Subcutaneous abdominal adipose tissue (tissue), 5 donors: Measurements from ENCODE around the gene PSMA4.
"Not testable (repeated sequence)": the region's sequence is repeated elsewhere in the genome, so short reads cannot be mapped to it uniquely, and the experiment has no call there.

Experiments used
- H3K27ac ChIP-seq: one replicate; pipeline ENCODE4 v1.7.0; 2013; ENCODE audit warnings: low read depth, mild to moderate bottlenecking, inconsistent platforms, low read length, moderate library complexity
- H3K27me3 ChIP-seq, 5 donors: one replicate each; pipeline ENCODE4 v1.7.0; 2013; ENCODE audit warnings: low read length in 5 of 5, inconsistent platforms in 1 of 5; ENCODE audit not compliant: control insufficient read depth in 5 of 5, insufficient read depth in 4 of 5
- H3K36me3 ChIP-seq, 5 donors: one replicate each; pipeline ENCODE4 v1.7.0; 2013; ENCODE audit warnings: low read length in 5 of 5; ENCODE audit not compliant: control insufficient read depth in 5 of 5, insufficient read depth in 5 of 5
- H3K4me1 ChIP-seq, 5 donors: one replicate each; pipeline ENCODE4 v1.7.0; 2013; ENCODE audit warnings: low read length in 5 of 5, mild to moderate bottlenecking in 3 of 5, moderate library complexity in 1 of 5; ENCODE audit not compliant: control insufficient read depth in 5 of 5, insufficient read depth in 5 of 5
- H3K4me3 ChIP-seq, 5 donors: one replicate each; pipeline ENCODE4 v1.7.0; 2013; ENCODE audit warnings: low read length in 5 of 5, low read depth in 1 of 5
- H3K9ac ChIP-seq, 5 donors: one replicate each; pipeline ENCODE4 v1.7.0; 2013; ENCODE audit warnings: low read length in 5 of 5, mild to moderate bottlenecking in 4 of 5, moderate library complexity in 3 of 5
- H3K9me3 ChIP-seq, 5 donors: one replicate each; pipeline ENCODE4 v1.7.0; 2013; ENCODE audit warnings: low read length in 5 of 5; ENCODE audit not compliant: control insufficient read depth in 5 of 5
- donor health status: healthy.
- donor health status: healthy.
- donor health status: healthy.
- donor health status: healthy.
- donor health status: healthy.

The PSMA4 gene

DNA sequence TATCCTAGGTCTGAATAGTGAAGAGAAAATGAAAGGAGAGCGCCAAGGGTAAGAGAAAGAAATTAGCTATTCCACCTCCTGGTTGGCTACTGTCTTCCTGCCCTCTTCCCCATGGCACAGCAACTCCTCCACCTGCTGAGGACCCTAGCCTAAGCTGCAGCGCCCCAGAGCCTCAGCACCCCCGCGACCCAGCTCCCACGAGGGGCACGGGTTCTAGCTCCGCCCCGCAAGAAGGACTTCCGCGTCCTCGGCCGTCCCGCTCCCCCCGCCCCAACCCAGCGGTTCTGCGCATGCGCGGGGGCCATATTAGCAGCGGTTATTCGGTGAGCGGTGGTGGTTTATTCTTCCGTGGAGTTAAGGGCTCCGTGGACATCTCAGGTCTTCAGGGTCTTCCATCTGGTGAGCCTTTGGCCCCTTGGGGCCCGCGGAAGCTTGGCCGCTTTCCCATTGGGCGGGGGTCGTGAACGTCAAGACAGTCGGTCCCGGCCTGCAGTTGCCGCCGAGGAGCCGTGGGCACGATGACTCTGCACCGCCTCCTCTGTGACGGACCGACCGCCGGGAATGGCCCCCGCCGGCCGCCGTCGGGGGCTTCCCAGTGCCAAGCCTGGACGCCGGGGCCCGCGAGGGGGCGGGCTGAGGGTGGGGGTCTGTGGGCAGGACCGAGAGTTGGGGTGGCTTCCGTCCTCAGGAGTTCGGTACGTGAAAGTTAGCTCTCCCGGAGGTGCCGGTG is at the start of gene PSMA4:
TSS of gene PSMA4 (plus strand) at position 304 of the 730 bp plus-strand sequence. CDS start 1,484 bp downstream, outside the sequence.
- peak within 1 kb of the TSS; percentile 91 to 99 (median 96) for H3K9ac ChIP-seq
- peak within 1 kb of the TSS; percentile 81 to 98 (median 96) for H3K4me3 ChIP-seq
- peak within 1 kb of the TSS; percentile 97 for H3K27ac ChIP-seq
- no peaks in the 10 kb centered on the region for H3K27me3 ChIP-seq
- peaks cover 11 to 26% (median 16%) of the 10 kb centered on the region in 5 donors for H3K36me3 ChIP-seq
- H3K4me1 ChIP-seq: peaks cover 4 to 27% (median 24%) of the 10 kb centered on the region in 5 donors
- no peaks in the 10 kb centered on the region for H3K9me3 ChIP-seq

DNA sequence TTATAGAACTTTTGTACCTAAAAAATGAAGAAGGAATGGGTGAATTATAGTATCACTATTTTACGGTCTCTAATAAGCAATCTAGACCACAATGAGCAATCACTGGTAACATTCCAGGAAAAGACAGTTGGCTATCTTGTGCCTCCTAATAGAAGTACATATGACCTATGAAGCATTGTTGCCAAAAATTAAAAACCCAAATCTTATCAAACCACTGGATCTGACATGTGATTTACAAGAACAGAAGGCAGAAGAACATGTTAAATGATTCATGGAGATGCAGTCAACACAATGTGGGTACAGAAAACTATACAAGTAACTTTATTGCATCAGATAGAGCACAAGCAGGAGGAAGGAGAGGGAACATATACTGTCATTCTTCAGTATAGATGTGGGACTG is 47.4 kb upstream of the PSMA4 start:
- Histone ChIP-seq H3K36me3 (peaks cover 53 to 80% (median 69%) of the 10 kb centered on the region in 5 donors), H3K9me3 (no peaks in the 10 kb centered on the region), H3K27ac (no peak overlapping the region), H3K4me1 (peaks cover 0 to 5% (median 4%) of the 10 kb centered on the region in 5 donors), H3K27me3 (no peaks in the 10 kb centered on the region), H3K4me3 (no peak overlapping the region), H3K9ac (no peak overlapping the region)

DNA sequence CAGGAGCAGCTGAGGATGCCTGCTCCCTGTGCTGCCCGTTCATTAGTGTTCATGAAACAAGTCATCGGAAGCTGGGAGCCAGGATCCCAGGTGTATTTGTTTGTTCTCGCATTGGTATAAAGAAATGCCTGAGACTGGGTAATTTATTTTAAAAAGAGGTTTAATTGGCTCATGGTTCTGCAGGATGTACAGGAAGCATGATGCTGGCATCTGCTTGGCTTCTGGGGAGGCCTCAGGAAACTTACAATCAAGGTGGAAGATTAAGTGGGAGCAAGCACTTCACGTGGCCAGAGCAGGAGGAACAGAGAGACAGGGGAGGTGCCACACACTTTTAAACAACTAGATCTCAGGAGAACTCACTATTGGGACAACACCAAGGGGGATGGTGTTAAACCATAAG is 38.4 kb upstream of the PSMA4 start:
- no peaks in the 10 kb centered on the region for H3K9me3 ChIP-seq
- H3K27ac ChIP-seq: no peak overlapping the region
- no peak overlapping the region for H3K9ac ChIP-seq
- H3K4me1 ChIP-seq: peaks cover 0 to 8% (median 3%) of the 10 kb centered on the region in 5 donors
- H3K27me3 ChIP-seq: no peaks in the 10 kb centered on the region
- no peak overlapping the region for H3K4me3 ChIP-seq
- peaks cover 16 to 35% (median 25%) of the 10 kb centered on the region in 5 donors for H3K36me3 ChIP-seq

DNA sequence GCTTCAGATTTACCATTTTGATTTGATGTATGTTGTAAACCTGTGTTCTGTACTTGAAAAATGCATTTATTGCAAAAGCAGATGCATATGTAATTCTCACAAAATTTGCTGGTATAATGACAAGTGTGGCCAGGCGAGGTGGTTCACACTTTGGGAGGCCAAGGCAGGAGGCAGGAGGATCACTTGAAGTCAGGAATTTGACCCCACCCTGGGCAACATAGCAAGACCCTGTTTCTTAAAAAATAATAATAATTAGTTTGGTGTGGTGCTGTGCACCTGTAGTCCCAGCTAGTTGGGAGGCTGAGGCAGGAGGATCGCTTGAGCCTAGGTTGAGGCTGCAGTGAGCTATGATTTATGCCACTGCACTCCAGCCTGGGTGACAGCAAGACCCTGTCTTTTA is 37.6 kb upstream of the PSMA4 start:
- Histone ChIP-seq H3K27me3 (no peaks in the 10 kb centered on the region), H3K9me3 (no peaks in the 10 kb centered on the region), H3K9ac (no peak overlapping the region), H3K4me1 (peaks cover 0 to 10% (median 9%) of the 10 kb centered on the region in 5 donors), H3K36me3 (peaks cover 11 to 27% (median 21%) of the 10 kb centered on the region in 5 donors), H3K4me3 (no peak overlapping the region), H3K27ac (no peak overlapping the region)

DNA sequence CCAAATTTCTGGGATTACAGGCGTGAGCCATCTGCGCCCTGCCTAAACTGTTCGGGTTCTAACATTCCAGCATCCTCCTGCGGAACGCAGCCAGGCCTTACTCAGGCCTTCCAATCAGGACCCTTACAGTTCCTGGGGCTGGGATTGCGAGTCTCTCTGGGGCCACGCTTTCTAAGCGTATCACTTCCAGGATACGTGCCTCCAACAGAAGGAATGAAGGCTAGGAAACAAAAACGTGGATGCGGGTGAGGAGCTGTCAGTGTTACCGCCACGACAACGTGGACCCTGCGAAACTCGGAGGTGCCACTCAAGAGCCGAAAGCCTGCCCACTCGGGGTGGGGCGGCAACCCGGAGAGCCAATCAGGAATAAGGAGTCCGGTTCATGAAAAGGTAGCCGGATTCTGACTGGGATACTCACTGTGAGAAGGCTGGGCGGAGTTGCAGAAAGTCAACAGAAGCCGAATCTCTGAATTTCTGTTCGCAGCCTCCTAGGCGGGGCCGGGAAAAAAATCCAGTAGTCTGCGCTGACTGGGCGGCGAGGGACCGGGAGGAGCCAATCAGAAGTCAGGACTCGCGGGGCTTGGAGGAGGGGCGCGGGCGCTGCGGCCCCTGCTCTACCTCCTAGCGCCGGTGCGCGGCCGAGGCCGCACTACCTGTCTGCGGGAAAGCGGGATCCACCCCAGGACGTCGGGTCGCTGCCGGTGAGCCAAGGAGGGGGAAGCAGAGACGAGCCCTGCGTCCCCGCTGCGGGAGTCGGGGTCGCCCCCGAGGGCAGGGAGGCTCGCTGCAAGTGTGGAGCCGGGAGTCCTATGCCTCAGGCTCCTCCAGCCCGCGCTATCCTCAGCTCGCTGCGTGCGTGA is 33.0 kb upstream of the PSMA4 start, which contains the start of gene HYKK:
TSS of gene HYKK (plus strand) at position 607 of the 860 bp plus-strand sequence. CDS start 5,512 bp downstream, outside the sequence.
- no peaks in the 10 kb centered on the region for H3K9me3 ChIP-seq
- H3K4me1 ChIP-seq: peaks cover 0 to 17% (median 15%) of the 10 kb centered on the region in 5 donors
- H3K36me3 ChIP-seq: no peaks in the 10 kb centered on the region
- peak within 1 kb of the TSS; percentile 56 to 90 (median 84) for H3K9ac ChIP-seq
- peak within 1 kb of the TSS; percentile 86 to 99 (median 96) for H3K4me3 ChIP-seq
- H3K27ac ChIP-seq: peak within 1 kb of the TSS; percentile 23
- H3K27me3 ChIP-seq: no peaks in the 10 kb centered on the region

DNA sequence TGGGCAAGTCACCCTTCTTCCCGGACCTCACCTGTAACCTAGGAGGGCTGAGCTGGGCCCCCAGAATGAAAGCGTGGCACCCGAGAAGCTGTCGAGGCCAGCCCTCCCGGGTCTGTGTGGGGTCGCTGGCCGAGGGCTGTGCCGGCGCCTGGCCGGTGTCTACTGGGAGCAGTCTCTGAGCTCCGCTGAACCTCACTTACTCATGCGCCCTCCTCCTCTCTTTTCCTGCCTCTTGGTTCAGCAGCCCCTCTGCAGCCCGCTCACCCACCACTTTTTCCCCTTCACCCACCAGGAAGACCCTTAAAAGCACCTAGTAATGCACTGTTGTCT is 32.4 kb upstream of the PSMA4 start:
- Histone ChIP-seq H3K4me1 (peaks cover 0 to 17% (median 15%) of the 10 kb centered on the region in 5 donors), H3K9ac (peak overlapping the region in 4 of 5 donors; percentile 66 to 90 (median 86)), H3K9me3 (no peaks in the 10 kb centered on the region), H3K27me3 (no peaks in the 10 kb centered on the region), H3K36me3 (no peaks in the 10 kb centered on the region), H3K4me3 (peak overlapping the region; percentile 74 to 99 (median 96)), H3K27ac (no peak overlapping the region)

DNA sequence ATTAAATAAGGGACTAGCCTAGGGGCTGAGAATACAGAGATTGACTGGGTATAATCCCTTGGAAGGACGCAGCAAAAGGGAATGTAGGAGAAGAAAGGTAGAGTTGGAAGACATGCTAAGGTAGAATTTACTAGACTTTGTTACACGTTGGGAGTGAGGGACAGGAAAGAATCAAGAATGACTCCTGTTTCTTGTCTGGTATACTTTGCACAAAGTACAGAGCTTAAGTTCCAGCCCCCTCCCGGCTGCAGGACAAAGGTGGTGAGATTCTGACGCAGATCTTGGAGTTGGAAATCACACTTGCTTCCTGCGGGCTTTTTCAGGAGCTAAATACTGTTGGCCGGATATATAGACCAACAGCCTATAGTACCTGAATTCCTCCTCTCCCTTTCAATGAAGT is 32.0 kb upstream of the PSMA4 start:
- Histone ChIP-seq H3K9ac (peak overlapping the region in 4 of 5 donors; percentile 66 to 90 (median 86)), H3K9me3 (no peaks in the 10 kb centered on the region), H3K27me3 (no peaks in the 10 kb centered on the region), H3K36me3 (no peaks in the 10 kb centered on the region), H3K4me1 (peaks cover 0 to 17% (median 15%) of the 10 kb centered on the region in 5 donors), H3K4me3 (peak overlapping the region; percentile 74 to 99 (median 96)), H3K27ac (no peak overlapping the region)

DNA sequence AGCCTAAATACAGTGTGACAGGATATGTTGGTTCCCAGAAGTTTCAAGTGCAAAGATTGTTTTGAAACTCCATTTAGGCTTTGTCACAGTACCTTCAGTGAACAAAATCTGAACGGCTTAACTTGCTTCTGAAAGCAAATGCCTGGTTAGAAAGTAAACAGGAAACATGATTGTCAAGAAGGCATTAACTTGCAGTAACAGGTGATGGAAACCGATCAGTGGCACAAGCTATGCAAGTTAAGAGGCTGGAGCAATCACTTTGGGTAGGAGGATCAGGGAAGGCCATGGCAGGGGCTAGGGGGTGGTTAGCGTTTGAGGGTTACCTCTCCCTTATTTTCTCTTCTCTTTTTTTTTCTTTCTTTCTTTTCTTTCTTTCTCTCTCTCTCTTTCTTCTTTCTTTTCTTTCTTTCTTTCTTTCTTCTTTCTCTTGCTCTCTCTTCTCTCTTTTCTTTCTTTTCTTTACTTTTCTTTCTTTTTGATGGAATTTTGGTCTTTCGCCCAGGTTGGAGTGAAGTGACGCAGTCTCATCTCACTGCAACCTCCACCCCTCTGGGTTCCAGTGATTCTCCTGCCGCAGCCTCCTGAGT is 30.4 kb upstream of the PSMA4 start:
- Histone ChIP-seq H3K4me3 (no peak overlapping the region), H3K27ac (no peak overlapping the region), H3K4me1 (peaks cover 0 to 17% (median 15%) of the 10 kb centered on the region in 5 donors), H3K36me3 (no peaks in the 10 kb centered on the region), H3K27me3 (no peaks in the 10 kb centered on the region), H3K9me3 (no peaks in the 10 kb centered on the region), H3K9ac (no peak overlapping the region)

DNA sequence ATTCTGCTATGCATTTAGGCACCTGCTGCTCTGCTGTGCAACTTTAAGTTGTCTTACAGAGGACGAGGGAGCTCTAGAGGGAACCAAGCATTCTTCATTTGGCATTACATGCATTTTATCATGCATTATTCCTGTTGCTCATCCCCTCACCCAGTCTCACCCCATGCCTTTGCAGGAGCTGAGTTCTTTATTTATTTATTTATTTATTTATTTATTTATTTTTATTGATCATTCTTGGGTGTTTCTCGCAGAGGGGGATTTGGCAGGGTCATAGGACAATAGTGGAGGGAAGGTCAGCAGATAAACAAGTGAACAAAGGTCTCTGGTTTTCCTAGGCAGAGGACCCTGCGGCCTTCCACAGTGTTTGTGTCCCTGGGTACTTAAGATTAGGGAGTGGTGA is 20.2 kb upstream of the PSMA4 start:
- H3K9me3 ChIP-seq, H3K4me3 ChIP-seq, H3K36me3 ChIP-seq: not testable (repeated sequence)

More for the DNA sequence above, 20.2 kb upstream of the PSMA4 start:
- not testable (repeated sequence) for H3K27me3 ChIP-seq, H3K27ac ChIP-seq, H3K4me1 ChIP-seq, H3K9ac ChIP-seq
